Stimulated activated CD8-positive, alpha-beta memory T cell treated with anti-CD3 and anti-CD28 coated beads, Interleukin-15, amount 100 ng/mL, for 4 hours (primary cell): ENCODE results near the gene RASGRF2.

Source experiments
- DNase-seq, 2 donors: peaks; one replicate each; pipeline ENCODE4 v3.0.0-alpha.2; 2020; ENCODE audit warnings: low read depth in 2 of 2

RASGRF2 gene

DNA sequence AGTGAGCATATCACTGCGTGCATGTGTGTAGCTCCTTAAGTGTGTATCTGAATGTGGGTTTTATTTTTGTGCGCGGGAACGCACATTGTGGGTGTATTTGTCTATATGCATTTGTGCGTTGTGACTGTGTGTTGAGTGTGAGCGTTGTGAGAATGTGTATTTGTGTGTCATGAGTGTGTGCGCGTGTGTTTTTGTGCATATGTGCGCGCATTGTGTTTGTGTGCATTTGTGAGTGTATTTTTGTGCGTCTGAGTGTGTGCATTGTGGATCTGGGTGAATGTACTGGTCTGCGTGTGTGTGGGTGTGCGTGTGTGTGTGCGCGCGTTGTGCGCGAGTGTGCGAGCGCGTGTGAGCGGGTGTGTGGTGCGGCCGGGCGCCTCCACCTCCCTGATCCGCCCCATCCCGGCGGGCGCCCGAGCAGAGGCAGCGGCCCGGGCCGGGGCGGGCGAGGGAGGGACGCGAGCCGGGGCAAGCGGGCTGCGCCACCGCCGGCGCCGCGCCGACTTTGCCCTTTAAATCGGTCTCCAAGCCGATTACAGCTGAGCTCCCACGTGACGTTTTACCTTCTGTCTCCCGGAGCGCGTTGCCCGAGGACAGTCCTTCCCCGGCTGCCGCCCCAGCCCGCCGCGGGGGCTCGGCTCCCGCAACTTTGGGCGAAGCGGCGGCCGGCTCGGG is at the start of gene RASGRF2:
TSS of gene RASGRF2 (plus strand) at position 596 of the 675 bp plus-strand sequence. CDS start 376 bp downstream, outside the sequence.
- DNase-seq: peak in 1 of 2 donors; percentile 27

DNA sequence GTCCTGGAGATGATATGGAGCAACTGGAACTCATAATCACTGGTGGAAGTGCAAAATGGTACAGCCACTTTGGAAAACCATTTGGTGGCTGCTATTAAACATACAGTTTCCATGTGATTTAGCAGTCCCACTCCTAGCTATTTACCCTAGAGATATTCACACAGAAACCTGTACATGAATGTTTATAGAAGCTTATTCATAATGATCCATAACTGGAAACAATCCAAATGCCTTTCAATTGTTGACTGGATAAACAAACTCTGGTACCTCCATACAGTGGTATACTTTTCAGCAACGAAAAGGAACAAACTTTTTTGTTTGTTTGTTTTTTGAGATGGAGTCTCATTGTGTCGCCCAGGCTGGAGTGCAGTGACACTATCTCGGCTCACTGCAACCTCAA is 47.7 kb upstream of the RASGRF2 start:
- no peak for DNase-seq

DNA sequence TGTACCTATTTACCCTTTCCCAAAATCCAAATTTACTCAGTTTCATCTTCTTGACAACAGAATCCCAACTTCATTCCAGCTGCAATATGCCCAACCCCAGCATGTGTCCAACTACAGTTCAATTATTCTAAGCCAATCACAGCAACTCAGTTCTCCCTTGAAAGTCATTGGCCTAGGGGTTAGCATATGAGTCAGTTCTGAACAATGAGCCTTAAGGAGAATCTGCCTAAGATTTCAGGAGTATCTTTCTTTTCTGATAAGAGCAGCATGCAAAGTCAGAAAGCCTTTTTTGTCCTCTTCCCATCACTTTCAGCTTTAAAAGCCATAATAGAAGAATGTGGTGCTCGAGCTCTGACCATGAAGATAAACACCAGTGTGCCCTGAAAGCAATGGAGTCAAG is 44.4 kb upstream of the RASGRF2 start:
- DNase-seq: no peak

DNA sequence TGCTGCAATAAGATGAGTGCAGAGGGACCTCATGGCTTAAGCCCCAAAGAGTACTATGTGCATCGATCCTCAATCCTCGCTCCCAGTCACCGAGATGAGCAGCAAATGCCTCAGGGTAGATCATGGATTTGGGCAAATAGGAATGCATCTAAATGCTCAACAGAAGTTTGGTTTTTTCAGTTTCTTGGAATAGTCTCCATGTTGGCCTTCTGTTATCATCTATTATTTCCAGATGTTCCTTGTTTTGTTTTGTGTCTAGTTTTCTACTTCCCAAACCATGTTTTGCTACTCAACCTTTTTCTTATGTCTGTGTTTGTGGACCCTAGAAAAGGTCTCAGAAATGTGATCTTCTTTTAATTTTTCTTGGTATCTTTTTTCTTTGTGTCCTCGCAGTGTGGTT is 43.5 kb upstream of the RASGRF2 start:
- DNase-seq: no peak

DNA sequence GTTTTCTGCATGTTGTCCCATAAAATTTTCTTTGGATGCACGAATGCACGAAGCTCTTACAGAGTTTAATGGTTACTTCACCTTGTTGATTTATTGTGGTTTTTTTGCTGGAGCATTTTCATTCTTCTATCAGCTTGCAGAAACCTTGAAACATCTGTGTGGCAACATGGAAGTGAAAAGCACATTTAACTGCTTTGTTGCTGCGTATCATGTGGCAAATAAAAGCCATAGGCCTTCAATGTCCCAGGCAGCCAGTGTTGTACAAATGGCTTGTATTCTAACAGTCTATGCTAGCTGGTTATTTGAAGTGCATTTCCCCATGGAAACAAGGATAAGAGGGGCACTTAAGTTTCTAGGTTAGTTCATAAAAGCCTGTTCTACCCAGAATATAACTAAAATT is 42.5 kb upstream of the RASGRF2 start:
- DNase-seq: no peak

- DNase-seq: no peak
These were observed 40.4 kb upstream of the RASGRF2 start for GRCh38 chr5:80919678-80920196.

- no peak for DNase-seq
These were observed 39.8 kb upstream of the RASGRF2 start for GRCh38 chr5:80920333-80920732.

GRCh38 chr5:80921026-80921425 is 39.1 kb upstream of the RASGRF2 start:
- DNase-seq: no peak

DNA sequence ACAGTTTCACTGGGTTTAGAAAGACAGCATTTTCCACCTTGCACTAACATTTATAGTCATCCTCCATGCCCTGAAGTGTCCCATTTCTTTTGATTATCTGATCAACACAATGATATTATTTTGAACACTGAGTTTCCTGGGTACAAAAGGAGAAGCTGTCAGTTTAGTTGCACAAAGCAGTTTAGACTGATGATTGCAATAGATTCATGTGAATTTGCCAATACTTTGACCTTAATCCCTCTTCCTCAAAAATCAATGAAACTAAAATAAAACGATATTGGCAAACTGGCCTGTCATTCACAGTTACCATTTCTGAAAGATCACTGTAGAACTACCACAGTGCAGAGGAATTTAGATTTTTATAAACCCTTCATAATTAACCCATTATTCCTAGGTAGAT is 34.2 kb upstream of the RASGRF2 start:
- no peak for DNase-seq

DNA sequence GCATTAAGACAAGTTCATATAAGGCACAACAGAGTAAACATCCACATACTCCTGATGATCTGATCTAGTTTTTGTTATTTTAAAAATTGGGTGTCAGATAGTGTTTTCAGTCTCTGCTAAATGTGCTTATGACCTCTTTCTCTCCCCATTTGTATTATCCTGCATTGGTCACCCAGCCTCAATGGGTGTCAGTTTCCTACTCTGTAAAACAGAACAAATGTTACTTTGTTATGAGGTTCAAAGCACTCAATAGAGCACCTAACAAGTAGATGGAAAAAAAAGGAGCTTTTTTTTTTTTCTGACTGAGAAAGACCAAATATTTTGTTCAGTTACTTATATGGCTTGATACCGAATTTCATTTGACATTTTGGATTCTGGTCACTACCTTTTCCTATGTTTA is 33.6 kb upstream of the RASGRF2 start:
- DNase-seq: no peak

DNA sequence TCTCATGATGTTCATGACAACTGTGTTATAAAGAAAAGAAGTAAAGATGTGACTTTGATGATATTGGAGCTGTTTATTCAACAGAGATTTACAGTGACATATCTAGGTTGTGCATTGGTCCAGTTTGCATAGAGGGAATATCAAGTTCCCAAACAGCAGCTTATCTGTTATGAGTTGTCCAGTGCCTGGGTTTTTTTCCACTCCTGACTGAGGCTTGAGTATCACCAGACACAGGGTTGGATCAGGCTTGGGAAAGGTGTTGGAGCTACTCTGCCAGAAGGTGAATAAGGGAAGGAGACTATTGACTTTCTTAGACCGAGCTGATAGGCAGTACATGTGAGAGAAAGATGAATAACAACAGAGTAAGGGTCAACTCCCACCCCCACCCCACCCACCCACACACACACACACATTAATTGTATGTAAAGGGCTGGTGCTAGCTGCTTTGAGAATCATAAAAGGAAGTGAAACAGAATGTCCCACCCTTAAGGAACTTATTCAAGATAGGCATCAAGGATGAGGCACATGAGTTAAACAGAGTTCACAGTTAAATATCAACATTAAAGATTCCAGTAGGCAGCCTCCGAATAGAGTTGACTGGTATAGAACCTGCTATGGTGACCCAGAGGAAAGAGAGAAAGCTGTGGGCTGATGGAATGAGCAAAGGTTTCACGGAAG is 33.0 kb upstream of the RASGRF2 start:
- no peak for DNase-seq

GRCh38 chr5:80928073-80928472 is 32.1 kb upstream of the RASGRF2 start:
- DNase-seq: no peak

- no peak for DNase-seq
These were observed 29.2 kb upstream of the RASGRF2 start for GRCh38 chr5:80930940-80931339.

DNA sequence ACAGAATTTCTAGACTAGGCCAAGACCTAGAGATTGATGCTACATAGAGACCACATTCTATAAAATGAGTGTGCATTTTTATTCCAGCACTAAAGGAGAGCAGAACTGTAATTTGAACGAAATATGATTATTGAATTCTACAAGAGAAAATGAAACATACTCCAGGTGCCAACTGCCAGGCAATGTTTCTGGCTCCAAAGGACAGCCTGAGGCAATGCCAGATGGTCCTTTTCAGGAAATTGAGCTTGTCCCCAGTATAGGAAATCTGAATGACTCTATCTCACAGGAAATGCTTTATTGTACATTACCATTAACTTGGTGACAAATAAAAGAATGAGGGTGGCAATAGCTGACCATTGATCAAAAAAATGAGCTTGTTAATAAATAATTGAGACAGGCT is 28.8 kb upstream of the RASGRF2 start:
- DNase-seq: no peak

- no peak for DNase-seq
These were observed 27.1 kb upstream of the RASGRF2 start for GRCh38 chr5:80933036-80933435.

DNA sequence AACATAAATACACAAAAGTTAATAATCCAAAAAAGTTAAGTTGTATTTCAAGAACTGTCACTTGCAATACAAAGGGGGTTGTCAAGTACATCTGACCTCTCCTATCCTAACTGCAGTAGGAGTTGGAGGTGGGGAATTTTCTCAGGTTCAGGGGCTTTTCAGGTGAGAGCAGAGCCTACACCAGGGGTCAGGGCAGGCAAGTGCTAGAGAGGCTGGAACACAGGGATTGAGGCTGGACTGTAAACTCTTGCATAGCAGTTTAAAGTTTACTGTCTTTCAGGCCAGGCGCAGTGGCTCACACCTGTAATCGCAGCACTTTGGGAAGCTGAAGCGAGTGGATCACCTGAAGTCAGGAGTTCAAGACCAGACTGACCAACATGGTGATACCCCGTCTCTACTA is 25.4 kb upstream of the RASGRF2 start:
- DNase-seq: no peak

DNA sequence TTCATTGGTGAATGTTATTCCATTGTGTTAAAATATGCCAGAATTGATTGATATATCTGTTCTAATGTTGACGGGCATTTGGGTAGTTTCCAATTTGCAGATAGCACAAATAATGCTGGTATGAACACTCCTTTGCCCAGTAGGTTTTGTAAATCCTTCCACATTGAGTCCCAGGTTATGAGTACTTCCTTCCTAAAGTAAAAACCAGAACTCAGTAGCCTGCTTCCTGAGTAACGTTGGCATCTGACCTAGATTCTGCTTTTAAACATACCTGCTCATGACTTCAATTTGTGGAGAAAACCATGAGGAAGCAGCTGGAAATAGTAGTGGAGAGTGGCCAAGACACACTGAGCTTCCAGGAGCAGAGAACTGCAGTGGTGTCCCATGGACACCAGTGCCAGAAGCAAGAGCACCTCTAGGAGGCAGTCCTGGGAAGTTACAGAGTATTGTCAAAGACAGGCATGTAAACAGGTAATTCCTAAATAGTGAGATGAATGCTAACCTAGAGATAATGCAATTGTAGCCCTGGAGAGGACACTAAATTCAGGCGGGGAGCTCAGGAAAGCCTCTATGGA is 24.3 kb upstream of the RASGRF2 start:
- DNase-seq: no peak

- DNase-seq: no peak
These were observed 23.3 kb upstream of the RASGRF2 start for GRCh38 chr5:80936881-80937280.

GRCh38 chr5:80937584-80938356 is 22.4 kb upstream of the RASGRF2 start:
- no peak for DNase-seq

GRCh38 chr5:80941496-80941895 is 18.7 kb upstream of the RASGRF2 start:
- no peak for DNase-seq

DNA sequence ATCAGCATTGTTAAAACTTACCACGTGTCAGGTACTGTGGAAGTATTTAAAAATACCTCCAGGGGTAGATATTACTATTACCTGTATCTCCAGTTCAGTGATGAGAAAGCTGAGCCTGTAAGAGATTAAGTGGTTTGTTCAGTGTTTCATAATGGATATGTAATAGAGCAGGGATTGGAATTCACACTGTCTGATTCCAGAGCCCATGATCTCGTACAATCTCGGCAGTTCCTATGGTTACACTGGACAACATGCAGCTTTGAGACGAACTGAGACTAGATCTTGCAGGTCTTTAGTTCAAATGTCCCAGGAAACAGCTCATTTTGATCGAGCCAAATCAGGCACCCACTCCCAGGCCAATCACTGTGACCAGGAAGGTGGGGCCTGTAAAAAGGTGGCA is 8.8 kb upstream of the RASGRF2 start:
- DNase-seq: no peak

DNA sequence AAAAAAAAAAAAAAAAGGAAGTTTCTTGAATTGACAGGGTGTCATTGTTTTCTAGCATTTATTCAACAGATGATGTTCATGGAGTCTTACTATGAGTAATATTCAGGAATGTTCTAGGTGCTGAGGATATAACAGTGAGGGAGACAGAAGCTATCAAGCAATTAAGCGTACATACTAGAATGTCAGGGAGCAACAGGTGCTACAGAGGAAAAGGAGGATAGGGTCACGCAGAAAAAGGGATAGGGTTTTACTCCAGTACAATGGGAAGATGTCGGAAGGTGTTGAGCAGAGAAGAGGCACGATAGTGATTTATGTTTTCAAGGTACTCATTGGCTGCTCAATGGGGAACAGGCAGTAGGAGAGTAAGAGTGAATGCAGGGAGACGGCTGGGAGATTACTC is 6.6 kb upstream of the RASGRF2 start:
- no peak for DNase-seq
